Keratinocyte (primary cell): ENCODE data around the gene CISH.

Experiments used
- CTCF ChIP-seq, 3 experiments: IDR thresholded peaks in 1 of 3; conservative IDR thresholded peaks in 1 of 3; optimal IDR thresholded peaks in 1 of 3; 2 replicates in 2 of 3; 3 replicates in 1 of 3; pipeline versions ENCODE3 to v1.5.1; 2011; ENCODE audit warnings: low read length in 3 of 3, mild to moderate bottlenecking in 3 of 3, moderate library complexity in 2 of 3, control low read depth in 1 of 3, inconsistent platforms in 1 of 3; ENCODE audit not compliant: insufficient read depth in 2 of 3; ENCODE audit errors: extremely low read depth in 1 of 3
- EZH2 ChIP-seq: IDR thresholded peaks from one replicate; pipeline ENCODE4 v1.6.1; 2012; ENCODE audit warnings: inconsistent platforms, mild to moderate bottlenecking, low read length, moderate library complexity

GRCh38 chr3:50604628-50605588 is 6.7 kb downstream of the CISH start:
- TF ChIP-seq CTCF (optimal IDR thresholded peaks at IDR 0.05 in 1 of 3, IDR thresholded peaks at IDR 0.05 in 1 of 3, conservative IDR thresholded peaks at IDR 0.05 in 1 of 3; ENCODE audit: extremely low read depth in 1 of 3, insufficient read depth in 2 of 3, low read length in 3 of 3): no peak
- TF ChIP-seq EZH2: no peak
